Hematopoietic multipotent progenitor cell treated with erythropoietin and hydrocortisone succinate and interleukin-3 and kit ligand, for 17 days (in vitro differentiated cells): ENCODE results near the gene STATH.
"Not testable (repeated sequence)": the region's sequence is repeated elsewhere in the genome, so short reads cannot be mapped to it uniquely, and the experiment has no call there.

Experiments used
- DNase-seq: peaks from one replicate; pipeline ENCODE4 v3.0.0-alpha.2; 2015; ENCODE audit warnings: low spot score

The STATH gene

DNA sequence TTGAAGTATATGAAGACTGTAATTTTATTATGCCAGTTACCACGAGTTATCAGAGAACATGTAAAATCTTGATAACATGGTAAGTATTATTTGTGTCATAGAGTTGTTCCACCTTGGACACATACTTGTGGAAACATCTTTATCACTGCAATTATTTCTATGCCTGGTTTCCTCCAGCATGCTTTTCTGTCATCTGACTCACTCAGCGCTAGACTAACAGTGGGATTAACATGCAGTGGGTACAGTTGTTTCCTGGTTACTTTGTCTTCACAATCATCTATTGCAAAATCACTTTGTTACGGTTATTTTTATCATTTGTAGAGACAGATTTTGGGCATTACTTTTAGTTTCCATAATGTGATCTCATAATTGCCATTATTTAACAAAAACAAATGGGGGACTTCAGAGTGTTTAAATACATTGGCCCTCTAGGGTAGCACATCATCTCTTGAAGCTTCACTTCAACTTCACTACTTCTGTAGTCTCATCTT lies at the start of gene STATH:
TSS of gene STATH (plus strand) at position 441 of the 491 bp plus-strand sequence. CDS start 2,472 bp downstream, outside the sequence.
- no peak for DNase-seq

GRCh38 chr4:69951602-69952001 lies 44.2 kb upstream of the STATH start:
- no peak for DNase-seq

GRCh38 chr4:69957209-69957608 lies 38.6 kb upstream of the STATH start:
- no peak for DNase-seq

DNA sequence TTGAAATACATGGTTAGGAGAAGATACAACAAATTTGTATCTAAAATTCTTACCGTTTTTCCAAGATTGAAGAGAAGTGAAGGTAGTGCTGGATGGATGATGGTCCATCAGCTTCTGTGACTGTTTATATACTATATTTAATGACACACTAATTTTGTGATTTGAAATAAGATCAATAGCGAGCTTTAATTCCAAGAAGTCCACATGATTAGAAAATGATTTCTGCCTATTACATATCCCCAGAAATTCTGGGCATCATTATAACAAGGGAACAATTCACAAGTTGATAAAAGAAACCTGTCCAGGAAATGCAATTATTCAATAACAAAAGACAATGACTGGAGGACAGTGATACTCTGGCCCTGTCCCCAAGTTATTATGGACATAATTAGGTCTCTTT lies 30.1 kb upstream of the STATH start, which contains the start of gene CSN2:
TSS of gene CSN2 (minus strand) at position 101 of the 400 bp plus-strand sequence. CDS start 4,733 bp downstream, outside the sequence.
- no peak for DNase-seq

DNA sequence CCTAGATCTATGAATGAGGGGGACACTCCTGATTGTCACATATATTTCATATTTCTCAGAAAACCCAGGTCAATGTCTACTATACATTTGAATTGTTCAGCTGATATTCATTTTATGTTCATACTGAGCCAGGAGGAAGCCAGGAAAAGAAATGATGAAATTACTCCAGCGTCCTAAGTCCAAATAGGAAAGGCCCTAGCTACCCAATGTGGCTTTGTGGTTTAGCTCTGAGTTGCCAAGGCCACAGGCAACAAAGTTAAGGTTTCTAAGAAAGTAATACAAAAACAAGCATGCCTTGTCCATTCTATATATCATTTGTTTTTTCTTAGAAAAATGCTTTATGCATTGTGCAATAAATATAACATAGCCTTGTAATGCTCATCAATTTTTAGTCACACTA lies 25.7 kb upstream of the STATH start:
- DNase-seq = no peak

DNA sequence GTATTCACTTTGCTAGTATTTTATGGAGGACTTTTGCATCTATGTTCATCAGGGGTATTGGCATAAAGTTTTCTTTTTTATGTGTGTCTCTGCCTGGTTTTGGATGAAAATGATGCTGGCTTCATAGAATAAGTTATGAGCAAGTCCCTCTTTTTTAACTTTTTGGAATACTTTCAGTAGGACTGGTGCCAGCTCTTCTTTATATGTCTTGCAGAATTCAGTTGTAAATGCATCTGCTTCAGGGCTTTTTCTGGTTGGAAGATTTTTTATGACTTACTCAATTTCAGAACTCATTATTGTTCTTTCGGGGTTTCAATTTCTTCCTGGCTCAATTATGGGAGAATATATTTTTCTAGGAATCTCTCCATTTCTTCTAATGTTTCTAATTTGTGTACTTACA lies 21.1 kb upstream of the STATH start:
- DNase-seq = no peak

DNA sequence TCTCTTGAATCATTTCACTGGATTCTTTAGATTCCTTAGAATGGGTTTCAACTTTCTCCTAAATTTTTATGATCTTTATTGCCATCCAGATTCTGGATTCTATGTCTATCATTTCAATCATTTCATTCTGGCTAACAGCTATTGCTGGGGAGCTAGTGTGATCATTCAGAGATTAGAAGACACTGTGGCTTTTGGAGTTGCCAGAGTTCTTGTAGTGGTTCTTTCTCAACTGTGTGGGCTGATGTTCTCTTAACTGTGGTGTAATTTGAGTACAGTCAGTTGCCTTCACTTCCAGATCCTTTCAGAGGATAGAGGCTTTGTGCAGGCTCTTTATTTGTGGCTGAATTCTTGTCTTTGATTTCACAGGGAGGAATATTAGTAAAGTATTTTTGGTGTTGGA lies 18.2 kb upstream of the STATH start:
- DNase-seq = no peak

GRCh38 chr4:69984030-69984443 lies 11.7 kb upstream of the STATH start:
- no peak for DNase-seq

DNA sequence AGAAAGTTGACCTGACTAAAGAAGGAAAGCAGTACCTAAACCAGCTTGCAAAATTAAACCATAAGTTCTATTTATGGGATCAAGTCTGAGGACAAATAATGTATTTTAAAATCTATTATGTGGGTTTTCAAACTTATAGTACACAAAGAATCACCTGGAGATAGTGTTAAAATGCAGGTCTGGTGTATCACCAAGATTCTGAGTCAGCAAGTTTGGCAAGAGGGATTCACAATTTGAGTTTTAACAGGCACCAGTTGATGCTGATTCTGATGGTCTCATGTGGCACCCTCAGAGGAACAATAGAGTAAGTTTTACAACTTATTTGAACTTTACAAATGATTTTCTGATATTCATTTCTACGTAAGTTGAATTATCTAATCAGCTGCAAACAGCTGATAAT lies 9.1 kb upstream of the STATH start:
- no peak for DNase-seq

GRCh38 chr4:69991016-69991415 lies 4.8 kb upstream of the STATH start:
- no peak for DNase-seq

GRCh38 chr4:69994782-69995181 lies 984 bp upstream of the STATH start:
- no peak for DNase-seq

GRCh38 chr4:69999420-69999819 lies 3.7 kb downstream of the STATH start:
- no peak for DNase-seq

GRCh38 chr4:70000711-70001110 lies 4.9 kb downstream of the STATH start:
- DNase-seq = no peak

- no peak for DNase-seq
Observed at GRCh38 chr4:70002507-70002906, 6.7 kb downstream of the STATH start.

- no peak for DNase-seq
Observed at GRCh38 chr4:70008771-70009170, 13.0 kb downstream of the STATH start.

- DNase-seq = not testable (repeated sequence)
Observed at GRCh38 chr4:70019006-70019405, 23.2 kb downstream of the STATH start.

- DNase-seq = no peak
Observed at GRCh38 chr4:70023218-70023617, 27.5 kb downstream of the STATH start.

DNA sequence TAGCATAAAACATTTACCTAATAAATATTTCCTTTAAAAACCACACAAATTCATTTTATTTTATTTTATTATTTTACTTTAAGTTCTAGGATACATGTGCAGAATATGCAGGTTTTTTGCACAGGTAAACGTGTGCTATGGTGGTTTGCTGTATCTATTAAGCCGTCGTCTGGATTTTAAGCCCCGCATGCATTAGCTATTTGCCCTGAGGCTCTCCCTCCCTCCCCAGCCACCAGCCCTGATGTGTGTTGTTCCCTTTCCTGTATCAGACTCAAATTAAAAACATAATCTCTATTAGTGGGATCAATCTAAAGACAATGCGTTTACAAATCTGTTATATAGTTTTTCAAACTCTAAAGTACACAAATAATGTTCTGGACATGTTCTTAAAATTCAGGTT lies 31.2 kb downstream of the STATH start:
- DNase-seq = no peak

- DNase-seq = not testable (repeated sequence)
Observed at GRCh38 chr4:70028159-70028558, 32.4 kb downstream of the STATH start, which contains the start of gene HTN3. HTN3 (plus strand) TSS chr4:70028459; CDS start chr4:70030741, 2,282 bp downstream.

DNA sequence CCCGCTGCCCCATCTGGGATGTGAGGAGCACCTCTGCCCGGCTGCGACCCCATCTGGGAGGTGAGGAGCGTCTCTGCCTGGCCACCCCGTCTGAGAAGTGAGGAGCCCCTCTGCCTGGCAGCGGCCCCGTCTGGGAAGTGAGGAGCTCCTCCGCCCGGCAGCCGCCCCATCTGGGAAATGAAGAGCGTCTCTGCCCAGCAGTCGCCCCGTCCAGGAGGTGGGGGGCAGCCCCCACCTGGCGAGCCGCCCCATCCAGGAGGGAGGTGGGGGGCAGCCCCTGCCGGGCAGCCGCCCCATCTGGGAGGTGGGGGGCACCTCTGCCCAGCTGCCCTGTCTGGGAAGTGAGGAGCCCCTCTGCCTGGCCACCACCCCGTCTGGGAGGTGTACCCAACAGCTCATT lies 41.8 kb downstream of the STATH start:
- not testable (repeated sequence) for DNase-seq

- not testable (repeated sequence) for DNase-seq
Observed at GRCh38 chr4:70039928-70040327, 44.2 kb downstream of the STATH start.

DNA sequence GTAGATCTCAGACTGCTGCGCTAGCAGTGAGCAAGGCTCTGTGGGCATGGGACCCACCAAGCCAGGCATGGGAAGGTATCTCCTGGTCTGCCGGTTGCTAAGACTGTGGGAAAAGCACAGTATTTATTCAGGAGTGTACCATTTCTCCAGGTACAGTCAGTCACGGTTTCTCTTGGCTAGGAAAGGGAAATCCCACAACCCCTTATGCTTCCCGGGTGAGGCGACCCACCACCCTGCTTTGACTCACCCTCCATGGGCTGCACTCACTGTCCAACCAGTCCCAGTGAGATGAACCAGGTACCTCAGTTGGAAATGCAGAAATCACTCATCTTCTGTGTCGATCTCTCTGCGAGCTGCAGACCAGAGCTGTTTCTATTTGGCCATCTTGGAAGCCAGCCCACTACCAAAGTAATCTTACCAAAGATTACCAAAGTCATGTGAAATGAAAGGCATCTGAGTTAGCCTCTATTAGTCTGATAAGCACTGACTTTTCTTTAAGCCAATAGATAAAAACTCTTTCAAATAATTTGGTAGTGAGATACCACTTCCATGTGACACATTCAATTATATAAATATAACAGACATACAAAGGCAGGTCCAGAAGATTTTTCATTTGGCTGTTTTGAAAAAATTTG lies 46.0 kb downstream of the STATH start:
- DNase-seq = no peak

GRCh38 chr4:70050138-70050537 lies 54.4 kb downstream of the STATH start, which contains the start of gene HTN1:
HTN1 (plus strand) TSS chr4:70050438; CDS start chr4:70053077, 2,639 bp downstream.
- not testable (repeated sequence) for DNase-seq
